ENCODE measurements around the gene GYPC.

GYPC gene

GRCh38 chr2:126664639-126665038 is 8.7 kb downstream of the GYPC start:
- H3K4me1 ChIP-seq (ENCODE audit: insufficient read depth, low read length) = peaks cover 20% of the 10 kb centered on the region
- no peak overlapping the region for H3K4me3 ChIP-seq (ENCODE audit: low read length)
- no peaks in the 10 kb centered on the region for H3K9me3 ChIP-seq (ENCODE audit: low read length)
- no peaks in the 10 kb centered on the region for H3K27me3 ChIP-seq (ENCODE audit: insufficient read depth, low read length)
- no peak overlapping the region for H2AFZ ChIP-seq (ENCODE audit: low read depth, low read length)
- H3K36me3 ChIP-seq (ENCODE audit: insufficient read depth, low read length) = peaks cover 6% of the 10 kb centered on the region

- Histone ChIP-seq H3K4me3 (ENCODE audit: low read length) (no peak overlapping the region), H2AFZ (ENCODE audit: low read depth, low read length) (no peak overlapping the region), H3K36me3 (ENCODE audit: insufficient read depth, low read length) (no peaks in the 10 kb centered on the region), H3K27me3 (ENCODE audit: insufficient read depth, low read length) (no peaks in the 10 kb centered on the region), H3K4me1 (ENCODE audit: insufficient read depth, low read length) (peaks cover 20% of the 10 kb centered on the region), H3K9me3 (ENCODE audit: low read length) (no peaks in the 10 kb centered on the region)
Observed at GRCh38 chr2:126665483-126665882, 9.5 kb downstream of the GYPC start.

DNA sequence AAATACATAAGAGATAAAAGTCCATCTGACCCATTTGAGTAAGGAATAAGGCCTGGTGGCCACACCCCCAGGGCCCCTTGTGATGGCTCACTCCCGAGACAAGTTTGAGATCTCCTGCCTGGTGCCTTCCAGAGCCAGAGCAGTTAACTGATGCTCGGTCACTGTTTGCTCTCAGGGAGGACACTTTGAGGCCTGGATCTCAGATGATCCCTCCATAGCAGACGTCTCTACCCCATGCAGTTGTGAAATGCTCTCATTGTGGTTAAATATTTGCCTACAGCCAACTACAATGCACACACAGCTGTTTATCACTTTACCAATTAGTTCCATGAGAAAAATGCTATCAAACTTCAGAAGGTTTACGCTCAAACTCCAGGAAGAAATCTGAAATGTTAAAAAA is 12.3 kb downstream of the GYPC start:
- no peaks in the 10 kb centered on the region for H3K9me3 ChIP-seq (ENCODE audit: low read length)
- no peak overlapping the region for H3K4me3 ChIP-seq (ENCODE audit: low read length)
- no peak overlapping the region for H2AFZ ChIP-seq (ENCODE audit: low read depth, low read length)
- peaks cover 20% of the 10 kb centered on the region for H3K4me1 ChIP-seq (ENCODE audit: insufficient read depth, low read length)
- no peaks in the 10 kb centered on the region for H3K27me3 ChIP-seq (ENCODE audit: insufficient read depth, low read length)
- peaks cover 1% of the 10 kb centered on the region for H3K36me3 ChIP-seq (ENCODE audit: insufficient read depth, low read length)

- Histone ChIP-seq H3K36me3 (ENCODE audit: insufficient read depth, low read length) (peaks cover 5% of the 10 kb centered on the region), H2AFZ (ENCODE audit: low read depth, low read length) (no peak overlapping the region), H3K9me3 (ENCODE audit: low read length) (no peaks in the 10 kb centered on the region), H3K27me3 (ENCODE audit: insufficient read depth, low read length) (no peaks in the 10 kb centered on the region), H3K4me1 (ENCODE audit: insufficient read depth, low read length) (peaks cover 17% of the 10 kb centered on the region), H3K4me3 (ENCODE audit: low read length) (no peak overlapping the region)
Observed at GRCh38 chr2:126669772-126670171, 13.8 kb downstream of the GYPC start.

DNA sequence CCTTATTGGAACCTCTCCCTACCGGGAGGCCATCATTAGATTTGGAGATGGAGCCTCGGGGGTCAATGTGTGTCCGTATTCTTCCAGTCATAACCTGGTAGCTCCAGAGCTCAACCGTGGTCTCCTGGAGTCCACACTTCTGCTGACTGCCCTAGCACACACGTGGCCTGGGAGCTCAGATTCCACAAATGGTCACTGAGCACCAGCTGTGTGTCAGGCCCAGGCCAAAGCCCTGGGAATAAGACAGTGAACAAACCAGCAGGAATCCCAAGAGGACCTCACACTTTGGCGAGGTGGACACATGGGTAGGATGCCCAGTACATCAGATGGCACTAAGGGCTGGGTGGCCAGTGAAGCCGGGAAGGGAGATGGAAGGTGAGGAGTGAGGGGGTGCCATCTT is 15.5 kb downstream of the GYPC start:
- Histone ChIP-seq H3K9me3 (ENCODE audit: low read length) (peaks cover 10% of the 10 kb centered on the region), H3K4me3 (ENCODE audit: low read length) (no peak overlapping the region), H3K4me1 (ENCODE audit: insufficient read depth, low read length) (peaks cover 4% of the 10 kb centered on the region), H3K36me3 (ENCODE audit: insufficient read depth, low read length) (peaks cover 5% of the 10 kb centered on the region), H3K27me3 (ENCODE audit: insufficient read depth, low read length) (no peaks in the 10 kb centered on the region), H2AFZ (ENCODE audit: low read depth, low read length) (no peak overlapping the region)

GRCh38 chr2:126672980-126673605 is 17.1 kb downstream of the GYPC start:
- Histone ChIP-seq H3K27me3 (ENCODE audit: insufficient read depth, low read length) (no peaks in the 10 kb centered on the region), H2AFZ (ENCODE audit: low read depth, low read length) (no peak overlapping the region), H3K4me1 (ENCODE audit: insufficient read depth, low read length) (no peaks in the 10 kb centered on the region), H3K4me3 (ENCODE audit: low read length) (no peak overlapping the region), H3K9me3 (ENCODE audit: low read length) (peaks cover 16% of the 10 kb centered on the region), H3K36me3 (ENCODE audit: insufficient read depth, low read length) (peaks cover 8% of the 10 kb centered on the region)

- peaks cover 16% of the 10 kb centered on the region for H3K9me3 ChIP-seq (ENCODE audit: low read length)
Observed at GRCh38 chr2:126674075-126674744, 18.3 kb downstream of the GYPC start.

GRCh38 chr2:126675637-126676036 is 19.7 kb downstream of the GYPC start:
- Histone ChIP-seq H2AFZ (ENCODE audit: low read depth, low read length) (no peak overlapping the region), H3K4me3 (ENCODE audit: low read length) (no peak overlapping the region), H3K36me3 (ENCODE audit: insufficient read depth, low read length) (peaks cover 8% of the 10 kb centered on the region), H3K9me3 (ENCODE audit: low read length) (peaks cover 16% of the 10 kb centered on the region), H3K27me3 (ENCODE audit: insufficient read depth, low read length) (no peaks in the 10 kb centered on the region), H3K4me1 (ENCODE audit: insufficient read depth, low read length) (no peaks in the 10 kb centered on the region)

More at GRCh38 chr2:126674075-126674744, 18.3 kb downstream of the GYPC start:
- Histone ChIP-seq H3K4me1 (ENCODE audit: insufficient read depth, low read length) (no peaks in the 10 kb centered on the region), H3K36me3 (ENCODE audit: insufficient read depth, low read length) (peaks cover 8% of the 10 kb centered on the region), H3K4me3 (ENCODE audit: low read length) (no peak overlapping the region), H3K27me3 (ENCODE audit: insufficient read depth, low read length) (no peaks in the 10 kb centered on the region), H2AFZ (ENCODE audit: low read depth, low read length) (no peak overlapping the region)

GRCh38 chr2:126676221-126677175 is 20.5 kb downstream of the GYPC start:
- H2AFZ ChIP-seq (ENCODE audit: low read depth, low read length) = no peak overlapping the region
- H3K9me3 ChIP-seq (ENCODE audit: low read length) = peaks cover 16% of the 10 kb centered on the region
- no peaks in the 10 kb centered on the region for H3K4me1 ChIP-seq (ENCODE audit: insufficient read depth, low read length)
- no peak overlapping the region for H3K4me3 ChIP-seq (ENCODE audit: low read length)
- peaks cover 8% of the 10 kb centered on the region for H3K36me3 ChIP-seq (ENCODE audit: insufficient read depth, low read length)
- no peaks in the 10 kb centered on the region for H3K27me3 ChIP-seq (ENCODE audit: insufficient read depth, low read length)

- H3K36me3 ChIP-seq (ENCODE audit: insufficient read depth, low read length) = peaks cover 8% of the 10 kb centered on the region
- no peaks in the 10 kb centered on the region for H3K27me3 ChIP-seq (ENCODE audit: insufficient read depth, low read length)
- H3K4me1 ChIP-seq (ENCODE audit: insufficient read depth, low read length) = no peaks in the 10 kb centered on the region
- H2AFZ ChIP-seq (ENCODE audit: low read depth, low read length) = no peak overlapping the region
- peaks cover 16% of the 10 kb centered on the region for H3K9me3 ChIP-seq (ENCODE audit: low read length)
- no peak overlapping the region for H3K4me3 ChIP-seq (ENCODE audit: low read length)
Observed at GRCh38 chr2:126677176-126677538, 21.2 kb downstream of the GYPC start.

DNA sequence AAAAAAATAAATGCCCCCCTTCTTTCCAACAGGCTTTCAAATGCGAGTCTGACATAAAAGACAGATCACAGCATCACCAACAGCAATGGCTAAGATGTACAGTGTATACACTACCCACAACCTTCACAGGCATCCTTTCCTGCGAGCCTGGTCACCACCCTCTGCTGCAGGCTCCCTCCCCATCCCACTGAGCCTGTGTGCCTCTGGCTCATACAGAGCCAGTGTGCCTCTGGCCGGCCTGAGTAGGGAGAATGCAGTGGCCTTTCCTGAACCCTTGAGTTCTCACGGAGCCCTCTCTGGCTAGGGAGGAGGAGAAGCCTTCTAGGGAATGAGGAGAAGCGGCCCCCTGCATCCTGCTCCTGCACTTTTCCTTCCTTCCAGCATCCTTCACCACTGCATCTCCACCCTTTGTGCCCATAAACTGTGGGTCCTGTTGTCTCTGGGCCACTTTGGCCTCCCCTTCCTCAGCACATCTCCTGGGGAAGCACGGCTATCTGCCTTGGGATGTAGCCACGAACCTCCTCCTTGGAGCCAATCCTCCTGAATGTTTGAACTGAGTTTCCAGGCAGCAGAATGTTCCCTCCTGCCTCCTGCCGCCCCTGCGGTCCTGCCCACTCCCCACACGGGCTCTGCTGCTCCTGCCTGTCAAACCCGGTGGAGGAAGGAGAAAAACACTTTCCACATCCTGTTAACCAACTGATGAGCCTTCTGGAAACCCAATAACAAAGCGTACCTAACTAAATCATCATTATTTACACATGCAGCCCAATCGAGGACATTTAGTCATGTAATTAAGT is 22.5 kb downstream of the GYPC start:
- H3K27me3 ChIP-seq (ENCODE audit: insufficient read depth, low read length) = no peaks in the 10 kb centered on the region
- H3K4me1 ChIP-seq (ENCODE audit: insufficient read depth, low read length) = no peaks in the 10 kb centered on the region
- H2AFZ ChIP-seq (ENCODE audit: low read depth, low read length) = no peak overlapping the region
- peaks cover 16% of the 10 kb centered on the region for H3K9me3 ChIP-seq (ENCODE audit: low read length)
- no peak overlapping the region for H3K4me3 ChIP-seq (ENCODE audit: low read length)
- peaks cover 4% of the 10 kb centered on the region for H3K36me3 ChIP-seq (ENCODE audit: insufficient read depth, low read length)

GRCh38 chr2:126679094-126679713 is 23.2 kb downstream of the GYPC start:
- H2AFZ ChIP-seq (ENCODE audit: low read depth, low read length) = no peak overlapping the region
- H3K36me3 ChIP-seq (ENCODE audit: insufficient read depth, low read length) = peaks cover 4% of the 10 kb centered on the region
- no peak overlapping the region for H3K4me3 ChIP-seq (ENCODE audit: low read length)
- H3K4me1 ChIP-seq (ENCODE audit: insufficient read depth, low read length) = no peaks in the 10 kb centered on the region
- no peaks in the 10 kb centered on the region for H3K27me3 ChIP-seq (ENCODE audit: insufficient read depth, low read length)
- peaks cover 20% of the 10 kb centered on the region for H3K9me3 ChIP-seq (ENCODE audit: low read length)
